Measurements from ENCODE around the gene FAH. TPM values are rescaled to one million over a fixed set of nuclear protein-coding genes. Genes with fewer than 3 reads are reported as not detected.

The FAH gene
- polyA plus RNA-seq, 3 donors: 16.5 to 25.4 (median 24.0) TPM

GRCh38 chr15:80185152-80185551 lies 32.4 kb downstream of the FAH start:
- Mint-ChIP-seq H3K36me3 (peaks cover 77 to 86% of the 10 kb centered on the region in 2 donors), H3K9me3 (peaks cover 0 to 2% (median 0%) of the 10 kb centered on the region in 7 donors), H3K27me3 (ENCODE audit: low read depth in 3 of 3) (no peaks in the 10 kb centered on the region), H3K4me1 (no peaks in the 10 kb centered on the region), H3K4me3 (no peak overlapping the region), H3K27ac (no peak overlapping the region)
- no peaks in the 10 kb centered on the region for H3K9me3 ChIP-seq (replicated peaks in 1 of 2; ENCODE audit: control insufficient read depth in 1 of 2, insufficient read depth in 1 of 2, low read length in 2 of 2)
- WGBS (ENCODE audit: insufficient coverage): 100% methylated on average over 2 of the region's 2 CpGs
- no peaks in the 10 kb centered on the region for H3K79me2 ChIP-seq (ENCODE audit: insufficient read depth, low read length)
- H4K20me1 ChIP-seq (ENCODE audit: insufficient read depth, low read length): no peaks in the 10 kb centered on the region
- H2AFZ ChIP-seq (ENCODE audit: insufficient read depth, low read depth, low read length, poor library complexity, severe bottlenecking): no peak overlapping the region
- peaks cover 69 to 84% of the 10 kb centered on the region in 2 donors for H3K36me3 ChIP-seq (replicated peaks in 1 of 2; ENCODE audit: control insufficient read depth in 1 of 2, insufficient read depth in 2 of 2, low read length in 2 of 2)
- DNase-seq: no peak
- no peaks in the 10 kb centered on the region for H3K27me3 ChIP-seq (ENCODE audit: control insufficient read depth in 2 of 2, insufficient read depth in 2 of 2, low read length in 2 of 2)
- intact Hi-C loops (cut with micrococcal nuclease): no loop called here
- H3K4me1 ChIP-seq (ENCODE audit: control insufficient read depth in 1 of 2, insufficient read depth in 2 of 2, low read length in 2 of 2): no peaks in the 10 kb centered on the region
- H3K4me2 ChIP-seq (replicated peaks; ENCODE audit: extremely low read depth, low read length, poor library complexity, severe bottlenecking): no peak overlapping the region
- H3K27ac ChIP-seq (ENCODE audit: low read depth in 1 of 2, low read length in 2 of 2): no peak overlapping the region
- no peak for TF ChIP-seq CTCF (IDR thresholded peaks at IDR 0.05)
- H3K4me3 ChIP-seq (replicated peaks in 1 of 3; ENCODE audit: low read depth in 2 of 3, low read length in 3 of 3): no peak overlapping the region
- H3K9ac ChIP-seq (ENCODE audit: insufficient read depth, low read length, poor library complexity, severe bottlenecking): no peak overlapping the region

DNA sequence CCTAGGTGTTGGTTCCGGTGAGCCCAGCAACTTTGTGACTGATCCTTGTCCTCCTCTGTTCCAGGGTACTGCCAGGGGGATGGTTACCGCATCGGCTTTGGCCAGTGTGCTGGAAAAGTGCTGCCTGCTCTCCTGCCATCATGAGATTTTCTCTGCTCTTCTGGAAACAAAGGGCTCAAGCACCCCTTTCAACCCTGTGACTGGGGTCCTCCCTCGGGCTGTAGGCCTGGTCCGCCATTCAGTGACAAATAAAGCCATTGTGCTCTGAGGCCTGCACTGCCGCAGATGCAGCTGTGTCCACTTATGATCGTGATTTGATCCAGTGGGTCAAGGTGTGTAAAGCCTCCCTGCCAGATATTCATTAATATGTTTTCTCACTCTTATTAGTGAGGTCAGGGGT lies 33.3 kb downstream of the FAH start:
- Mint-ChIP-seq H3K27ac (peak overlapping the region in 1 of 7 donors; percentile 15), H3K36me3 (peaks cover 71 to 77% of the 10 kb centered on the region in 2 donors), H3K4me1 (no peaks in the 10 kb centered on the region), H3K4me3 (no peak overlapping the region), H3K27me3 (ENCODE audit: low read depth in 3 of 3) (no peaks in the 10 kb centered on the region), H3K9me3 (peaks cover 0 to 2% (median 0%) of the 10 kb centered on the region in 7 donors)
- WGBS (ENCODE audit: insufficient coverage): 96% methylated on average over 4 of the region's 7 CpGs
- Histone ChIP-seq H3K36me3 (replicated peaks in 1 of 2; ENCODE audit: control insufficient read depth in 1 of 2, insufficient read depth in 2 of 2, low read length in 2 of 2) (peaks cover 60 to 75% of the 10 kb centered on the region in 2 donors), H3K9me3 (replicated peaks in 1 of 2; ENCODE audit: control insufficient read depth in 1 of 2, insufficient read depth in 1 of 2, low read length in 2 of 2) (no peaks in the 10 kb centered on the region), H3K4me3 (replicated peaks in 1 of 3; ENCODE audit: low read depth in 2 of 3, low read length in 3 of 3) (no peak overlapping the region), H3K4me2 (replicated peaks; ENCODE audit: extremely low read depth, low read length, poor library complexity, severe bottlenecking) (no peak overlapping the region), H4K20me1 (ENCODE audit: insufficient read depth, low read length) (no peaks in the 10 kb centered on the region), H2AFZ (ENCODE audit: insufficient read depth, low read depth, low read length, poor library complexity, severe bottlenecking) (no peak overlapping the region), H3K4me1 (ENCODE audit: control insufficient read depth in 1 of 2, insufficient read depth in 2 of 2, low read length in 2 of 2) (no peaks in the 10 kb centered on the region), H3K9ac (ENCODE audit: insufficient read depth, low read length, poor library complexity, severe bottlenecking) (no peak overlapping the region), H3K79me2 (ENCODE audit: insufficient read depth, low read length) (no peaks in the 10 kb centered on the region), H3K27ac (ENCODE audit: low read depth in 1 of 2, low read length in 2 of 2) (no peak overlapping the region), H3K27me3 (ENCODE audit: control insufficient read depth in 2 of 2, insufficient read depth in 2 of 2, low read length in 2 of 2) (no peaks in the 10 kb centered on the region)
- DNase-seq: no peak
- no peak for TF ChIP-seq CTCF (IDR thresholded peaks at IDR 0.05)
- intact Hi-C loops (cut with micrococcal nuclease): no loop called here
